Endodermal cell (in vitro differentiated cells): Measurements from ENCODE around the gene PTEN. TPM values are rescaled to one million over a fixed set of nuclear protein-coding genes. Genes with fewer than 3 reads are reported as not detected.

Source experiments
- DNase-seq: peaks from one replicate; pipeline ENCODE4 v3.0.0-alpha.2; 2017
- H3K27ac ChIP-seq: 2 replicates; pipeline ENCODE4 v1.5.1; 2013; ENCODE audit warnings: mild to moderate bottlenecking, low read depth, low read length, moderate library complexity
- H3K27me3 ChIP-seq: 2 replicates; pipeline ENCODE4 v1.6.1; 2013; ENCODE audit warnings: mild to moderate bottlenecking, low read length, moderate library complexity; ENCODE audit not compliant: insufficient read depth, control insufficient read depth, poor library complexity, severe bottlenecking
- H3K36me3 ChIP-seq: 2 replicates; pipeline ENCODE4 v1.7.0; 2013; ENCODE audit warnings: mild to moderate bottlenecking, low read length, moderate library complexity; ENCODE audit not compliant: control insufficient read depth, insufficient read depth
- H3K4me1 ChIP-seq: one replicate; pipeline ENCODE4 v1.7.0; 2013; ENCODE audit warnings: low read length; ENCODE audit not compliant: control insufficient read depth, insufficient read depth
- H3K4me3 ChIP-seq: 2 replicates; pipeline ENCODE4 v1.5.1; 2013; ENCODE audit warnings: mild to moderate bottlenecking, low read length, moderate library complexity
- H3K9ac ChIP-seq: 2 replicates; pipeline ENCODE4 v1.6.1; 2013; ENCODE audit warnings: mild to moderate bottlenecking, low read length, moderate library complexity; ENCODE audit not compliant: poor library complexity, severe bottlenecking; ENCODE audit errors: extremely low read depth
- H3K9me3 ChIP-seq: 2 replicates; pipeline ENCODE4 v1.6.1; 2013; ENCODE audit warnings: mild to moderate bottlenecking, low read length, moderate library complexity; ENCODE audit not compliant: control insufficient read depth
- H3K27ac Mint-ChIP-seq: 2 replicates; pipeline ENCODE4 v1.8.0; 2020; ENCODE audit warnings: mixed read lengths
- H3K27me3 Mint-ChIP-seq: 2 replicates; pipeline ENCODE4 v1.8.0; 2021; ENCODE audit warnings: mild to moderate bottlenecking, mixed read lengths; ENCODE audit not compliant: insufficient read depth
- H3K36me3 Mint-ChIP-seq: 2 replicates; pipeline ENCODE4 v1.8.0; 2020; ENCODE audit warnings: low read depth, mixed read lengths
- H3K4me1 Mint-ChIP-seq: 2 replicates; pipeline ENCODE4 v1.8.0; 2020; ENCODE audit warnings: mixed read lengths
- H3K4me3 Mint-ChIP-seq: 2 replicates; pipeline ENCODE4 v1.8.0; 2020; ENCODE audit warnings: mild to moderate bottlenecking, moderate library complexity, mixed read lengths
- H3K9me3 Mint-ChIP-seq: 2 replicates; pipeline ENCODE4 v1.8.0; 2020; ENCODE audit warnings: mild to moderate bottlenecking, mixed read lengths
- CTCF ChIP-seq: fragments of 200-600 bp; sonication (generic); conservative IDR thresholded peaks from 2 replicates; pipeline ENCODE4 v1.5.0; 2021; ENCODE audit warnings: antibody characterized with exemption, mild to moderate bottlenecking
- WGBS, 2 experiments: methylation state at CpG; one replicate each; pipeline versions ENCODE4 v1.1.5 to v1.1.7; 2013; ENCODE audit warnings: missing lambda C conversion rate in 2 of 2, mixed read lengths in 1 of 2; ENCODE audit not compliant: insufficient coverage in 1 of 2, insufficient read length in 1 of 2; 5-methylcytosine and 5-hydroxymethylcytosine counted together
- total RNA-seq, 2 donors: library from RNA; stranded (reverse); fragmentation: NEBNext Ultra II Directional in 1 of 2; extraction: Animal tissue kit (Norgen Biotek cat#: 25700) in 1 of 2; gene quantifications; 2 replicates in 1 of 2; 3 replicates in 1 of 2; pipeline ENCODE4 v1.2.1, GENCODE V29; 2021

The PTEN gene
- total RNA-seq, 2 donors from 2014 or later, result 41.7 to 45.0 TPM

GRCh38 chr10:87838650-87839049 is 24.8 kb upstream of the PTEN start:
- Histone ChIP-seq H3K27ac (no peak overlapping the region), H3K27me3 (no peaks in the 10 kb centered on the region), H3K9ac (no peak overlapping the region), H3K4me3 (no peak overlapping the region), H3K4me1 (no peaks in the 10 kb centered on the region), H3K9me3 (no peaks in the 10 kb centered on the region), H3K36me3 (no peaks in the 10 kb centered on the region)
- no peaks in the 10 kb centered on the region for H3K9me3 Mint-ChIP-seq
- 94 to 100% methylated on average over 1 to 2 of the region's 2 CpGs for WGBS, 2 experiments
- DNase-seq, result no peak
- no peaks in the 10 kb centered on the region for H3K27me3 Mint-ChIP-seq
- no peaks in the 10 kb centered on the region for H3K4me1 Mint-ChIP-seq
- H3K4me3 Mint-ChIP-seq, result no peak overlapping the region
- H3K36me3 Mint-ChIP-seq, result no peaks in the 10 kb centered on the region
- H3K27ac Mint-ChIP-seq, result no peak overlapping the region
- no peak for TF ChIP-seq CTCF

GRCh38 chr10:87841186-87841585 is 22.2 kb upstream of the PTEN start:
- Histone ChIP-seq H3K27ac (no peak overlapping the region), H3K4me3 (no peak overlapping the region), H3K4me1 (no peaks in the 10 kb centered on the region), H3K9ac (no peak overlapping the region), H3K9me3 (no peaks in the 10 kb centered on the region), H3K36me3 (no peaks in the 10 kb centered on the region), H3K27me3 (no peaks in the 10 kb centered on the region)
- Mint-ChIP-seq H3K4me3 (no peak overlapping the region), H3K4me1 (no peaks in the 10 kb centered on the region), H3K27me3 (no peaks in the 10 kb centered on the region), H3K27ac (no peak overlapping the region), H3K36me3 (no peaks in the 10 kb centered on the region), H3K9me3 (no peaks in the 10 kb centered on the region)
- no peak for TF ChIP-seq CTCF
- DNase-seq, result no peak
- WGBS, 2 experiments, result 99 to 100% methylated on average over 2 to 3 of the region's 3 CpGs

GRCh38 chr10:87842220-87842641 is 21.2 kb upstream of the PTEN start:
- WGBS, 2 experiments, result 96 to 100% methylated on average over 1 of the region's 1 CpG
- Mint-ChIP-seq H3K36me3 (no peaks in the 10 kb centered on the region), H3K27me3 (no peaks in the 10 kb centered on the region), H3K4me3 (no peak overlapping the region), H3K4me1 (no peaks in the 10 kb centered on the region), H3K27ac (no peak overlapping the region), H3K9me3 (no peaks in the 10 kb centered on the region)
- TF ChIP-seq CTCF, result no peak
- Histone ChIP-seq H3K36me3 (no peaks in the 10 kb centered on the region), H3K9me3 (no peaks in the 10 kb centered on the region), H3K27me3 (no peaks in the 10 kb centered on the region), H3K9ac (no peak overlapping the region), H3K27ac (no peak overlapping the region), H3K4me1 (no peaks in the 10 kb centered on the region), H3K4me3 (no peak overlapping the region)
- DNase-seq, result no peak
